ENCODE measurements around the gene ERN1. TPM values are rescaled to one million over a fixed set of nuclear protein-coding genes. Genes with fewer than 3 reads are reported as not detected.

ERN1 gene
- total RNA-seq, 4 donors from 2014 or later, result 8.4 to 12.8 (median 12.1) TPM

- no peaks in the 10 kb centered on the region for H3K9me3 ChIP-seq
- H3K4me1 ChIP-seq, result no peaks in the 10 kb centered on the region
- peaks cover 0 to 100% of the 10 kb centered on the region in 2 donors for H3K36me3 ChIP-seq
- no peak for TF ChIP-seq CTCF (IDR thresholded peaks at IDR 0.05)
- no peak for TF ChIP-seq POLR2AphosphoS5 (IDR thresholded peaks at IDR 0.05)
- no peak for TF ChIP-seq EP300 (IDR thresholded peaks at IDR 0.05)
- TF ChIP-seq POLR2A (IDR thresholded peaks at IDR 0.05), result no peak
- 86 to 88% methylated on average over 4 to 15 of the region's 22 CpGs for WGBS, 2 donors (ENCODE audit: low coverage in 1 of 2)
- no peak overlapping the region for H3K27ac ChIP-seq
- no peaks in the 10 kb centered on the region for H3K27me3 ChIP-seq
- no peak for ATAC-seq
- H3K4me3 ChIP-seq, result no peak overlapping the region
These were observed 74.5 kb downstream of the ERN1 start for GRCh38 chr17:64055183-64056142.

- WGBS, 2 donors (ENCODE audit: low coverage in 1 of 2), result 90% methylated on average over 13 of the region's 21 CpGs; no CpG with 5 or more reads in 1 of the 2 donors
- ATAC-seq, result no peak
- H3K4me3 ChIP-seq, result no peak overlapping the region
- no peak overlapping the region for H3K27ac ChIP-seq
- no peaks in the 10 kb centered on the region for H3K9me3 ChIP-seq
- H3K36me3 ChIP-seq, result peaks cover 0 to 100% of the 10 kb centered on the region in 2 donors
- TF ChIP-seq EP300 (IDR thresholded peaks at IDR 0.05) (no peak), POLR2AphosphoS5 (IDR thresholded peaks at IDR 0.05) (no peak), CTCF (IDR thresholded peaks at IDR 0.05) (no peak), POLR2A (IDR thresholded peaks at IDR 0.05) (no peak)
- no peaks in the 10 kb centered on the region for H3K27me3 ChIP-seq
- no peaks in the 10 kb centered on the region for H3K4me1 ChIP-seq
These were observed 75.6 kb downstream of the ERN1 start for GRCh38 chr17:64054304-64054703.

GRCh38 chr17:64053101-64053500 is 76.8 kb downstream of the ERN1 start:
- Histone ChIP-seq H3K4me1 (no peaks in the 10 kb centered on the region), H3K4me3 (no peak overlapping the region), H3K36me3 (peaks cover 0 to 100% of the 10 kb centered on the region in 2 donors), H3K27me3 (no peaks in the 10 kb centered on the region), H3K9me3 (no peaks in the 10 kb centered on the region), H3K27ac (no peak overlapping the region)
- ATAC-seq, result no peak
- 94 to 100% methylated on average over 1 to 2 of the region's 10 CpGs for WGBS, 2 donors (ENCODE audit: low coverage in 1 of 2)
- no peak for TF ChIP-seq POLR2AphosphoS5 (IDR thresholded peaks at IDR 0.05)
- no peak for TF ChIP-seq CTCF (IDR thresholded peaks at IDR 0.05)
- no peak for TF ChIP-seq EP300 (IDR thresholded peaks at IDR 0.05)
- no peak for TF ChIP-seq POLR2A (IDR thresholded peaks at IDR 0.05)

GRCh38 chr17:64051153-64051552 is 78.8 kb downstream of the ERN1 start:
- no peak for ATAC-seq
- peaks cover 0 to 100% of the 10 kb centered on the region in 2 donors for H3K36me3 ChIP-seq
- no peak overlapping the region for H3K27ac ChIP-seq
- H3K27me3 ChIP-seq, result no peaks in the 10 kb centered on the region
- WGBS, 2 donors (ENCODE audit: low coverage in 1 of 2), result 47 to 50% methylated on average over 1 of the region's 1 CpG
- H3K9me3 ChIP-seq, result no peaks in the 10 kb centered on the region
- TF ChIP-seq POLR2A (IDR thresholded peaks at IDR 0.05) (no peak), CTCF (IDR thresholded peaks at IDR 0.05) (no peak), POLR2AphosphoS5 (IDR thresholded peaks at IDR 0.05) (no peak), EP300 (IDR thresholded peaks at IDR 0.05) (no peak)
- H3K4me3 ChIP-seq, result no peak overlapping the region
- H3K4me1 ChIP-seq, result no peaks in the 10 kb centered on the region

GRCh38 chr17:64048805-64049204 is 81.1 kb downstream of the ERN1 start:
- no peaks in the 10 kb centered on the region for H3K27me3 ChIP-seq
- H3K27ac ChIP-seq, result no peak overlapping the region
- no peak for TF ChIP-seq POLR2AphosphoS5 (IDR thresholded peaks at IDR 0.05)
- TF ChIP-seq EP300 (IDR thresholded peaks at IDR 0.05), result no peak
- TF ChIP-seq CTCF (IDR thresholded peaks at IDR 0.05), result no peak
- no peak for TF ChIP-seq POLR2A (IDR thresholded peaks at IDR 0.05)
- ATAC-seq, result no peak
- WGBS, 2 donors (ENCODE audit: low coverage in 1 of 2), result 90 to 100% methylated on average over 1 to 2 of the region's 9 CpGs
- H3K36me3 ChIP-seq, result peaks cover 0 to 100% of the 10 kb centered on the region in 2 donors
- no peaks in the 10 kb centered on the region for H3K9me3 ChIP-seq
- no peaks in the 10 kb centered on the region for H3K4me1 ChIP-seq
- H3K4me3 ChIP-seq, result no peak overlapping the region

Data from gastroesophageal sphincter (tissue), 4 donors.